HEK293T (cell line): ENCODE results near the gene CELSR1.

Experiments used
- ARNT ChIP-seq: fragments of 450-650 bp; IDR thresholded peaks from 2 replicates; pipeline ENCODE4 v1.6.1; 2017; ENCODE audit warnings: mild to moderate bottlenecking
- ELF4 ChIP-seq: fragments of 450-650 bp; IDR thresholded peaks from 2 replicates; pipeline ENCODE4 v1.6.1; 2017; ENCODE audit warnings: antibody characterized with exemption
- FOXA1 ChIP-seq: fragments of 450-650 bp; IDR thresholded peaks from 2 replicates; pipeline ENCODE4 v1.6.1; 2016; ENCODE audit warnings: mild to moderate bottlenecking
- FOXK2 ChIP-seq: fragments of 450-650 bp; IDR thresholded peaks from 2 replicates; pipeline ENCODE4 v1.6.1; 2016; ENCODE audit warnings: mild to moderate bottlenecking
- LEF1 ChIP-seq: fragments of 450-650 bp; IDR thresholded peaks from 2 replicates; pipeline ENCODE4 v1.6.1; 2017; ENCODE audit warnings: mild to moderate bottlenecking, borderline replicate concordance
- SP1 ChIP-seq: fragments of 450-650 bp; IDR thresholded peaks from 2 replicates; pipeline ENCODE4 v1.6.1; 2017
- TF ChIP-seq, protein P1 (sequence below): fragments of 450-650 bp; IDR thresholded peaks from 2 replicates; pipeline ENCODE4 v1.6.1; 2016

DNA sequence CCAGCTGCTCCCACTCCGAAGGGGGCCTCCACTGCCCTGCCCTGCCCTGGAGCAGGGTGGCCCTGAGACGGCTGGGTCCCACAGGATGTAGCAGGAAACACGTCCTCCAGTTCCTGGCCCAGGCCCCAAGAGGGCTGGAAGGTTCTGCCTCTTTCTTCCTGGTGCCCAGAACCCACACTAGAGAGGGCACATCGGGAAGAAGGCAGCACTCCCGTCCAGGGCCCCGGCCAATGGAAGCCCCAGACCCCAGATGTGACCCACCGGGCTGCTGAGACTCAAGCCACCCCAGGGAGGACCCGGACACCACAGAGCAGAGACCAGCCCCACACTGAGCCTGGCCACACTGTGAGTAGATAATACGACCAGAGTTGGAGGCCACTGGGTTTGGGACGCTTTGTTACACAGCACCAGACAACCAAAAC lies 71.2 kb downstream of the CELSR1 start:
- TF ChIP-seq ELF4 (no peak), FOXK2 (no peak), LEF1 (no peak), FOXA1 (no peak), SP1 (no peak), ARNT (no peak)
- TF ChIP-seq, protein P1, sequence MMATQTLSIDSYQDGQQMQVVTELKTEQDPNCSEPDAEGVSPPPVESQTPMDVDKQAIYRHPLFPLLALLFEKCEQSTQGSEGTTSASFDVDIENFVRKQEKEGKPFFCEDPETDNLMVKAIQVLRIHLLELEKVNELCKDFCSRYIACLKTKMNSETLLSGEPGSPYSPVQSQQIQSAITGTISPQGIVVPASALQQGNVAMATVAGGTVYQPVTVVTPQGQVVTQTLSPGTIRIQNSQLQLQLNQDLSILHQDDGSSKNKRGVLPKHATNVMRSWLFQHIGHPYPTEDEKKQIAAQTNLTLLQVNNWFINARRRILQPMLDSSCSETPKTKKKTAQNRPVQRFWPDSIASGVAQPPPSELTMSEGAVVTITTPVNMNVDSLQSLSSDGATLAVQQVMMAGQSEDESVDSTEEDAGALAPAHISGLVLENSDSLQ, result no peak
